RPMI7951 (cell line): ENCODE results near the gene CDH16. TPM values are rescaled to one million over a fixed set of nuclear protein-coding genes. Genes with fewer than 3 reads are reported as not detected.
"Not testable (repeated sequence)": the region's sequence is repeated elsewhere in the genome, so short reads cannot be mapped to it uniquely, and the experiment has no call there.

Experiments
- DNase-seq: peaks from one replicate; pipeline ENCODE4 v3.0.0-alpha.2; 2012; ENCODE audit warnings: low read depth
- total RNA-seq: library from RNA; depleted of rRNA; stranded (reverse); fragments of >200 nt; shearing (Covaris generic); gene quantifications from 2 replicates; pipeline ENCODE4 v1.2.3, GENCODE V29; 2014; rRNA removed

Gene CDH16
- total RNA-seq, 1 experiment from 2014 or later: not detected

DNA sequence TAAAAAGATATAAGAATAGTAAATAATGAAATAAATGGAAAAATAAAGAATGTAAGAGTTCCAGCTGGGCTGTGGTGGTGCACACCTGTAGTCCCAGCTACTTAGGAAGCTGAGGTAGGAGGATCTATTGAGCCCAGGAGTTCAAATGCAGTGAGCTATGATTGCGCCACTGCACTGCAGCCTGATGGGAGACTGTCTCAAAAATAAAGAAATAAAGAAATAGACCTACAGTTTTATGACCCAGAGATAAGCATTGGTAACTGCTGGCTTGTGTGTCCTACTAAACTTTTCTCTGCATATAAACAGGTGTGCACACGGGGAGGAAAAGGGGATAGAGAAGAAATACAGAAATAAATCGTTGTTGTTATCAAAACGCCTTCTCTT lies 46.1 kb downstream of the CDH16 start:
- DNase-seq: no peak

DNA sequence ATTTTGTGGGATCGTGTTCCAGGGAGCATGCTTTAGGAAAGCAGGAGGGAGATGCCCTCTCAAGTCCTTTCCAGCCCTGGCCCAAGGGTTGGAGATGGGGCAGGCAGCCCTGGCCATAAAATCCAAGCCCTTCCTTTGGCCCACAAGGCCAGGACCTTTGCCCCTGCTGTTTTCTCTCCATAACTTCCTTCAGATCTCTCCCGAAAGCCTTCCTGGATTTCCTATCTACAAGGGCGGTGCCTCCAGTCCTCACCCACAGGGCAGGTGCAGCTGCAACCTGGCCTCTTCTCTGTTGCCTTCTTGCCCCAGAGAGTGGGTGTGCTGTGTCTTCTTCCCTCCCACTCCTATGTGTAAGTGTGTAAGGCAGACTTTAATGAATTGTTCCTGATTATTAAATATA lies 46.8 kb downstream of the CDH16 start:
- no peak for DNase-seq

DNA sequence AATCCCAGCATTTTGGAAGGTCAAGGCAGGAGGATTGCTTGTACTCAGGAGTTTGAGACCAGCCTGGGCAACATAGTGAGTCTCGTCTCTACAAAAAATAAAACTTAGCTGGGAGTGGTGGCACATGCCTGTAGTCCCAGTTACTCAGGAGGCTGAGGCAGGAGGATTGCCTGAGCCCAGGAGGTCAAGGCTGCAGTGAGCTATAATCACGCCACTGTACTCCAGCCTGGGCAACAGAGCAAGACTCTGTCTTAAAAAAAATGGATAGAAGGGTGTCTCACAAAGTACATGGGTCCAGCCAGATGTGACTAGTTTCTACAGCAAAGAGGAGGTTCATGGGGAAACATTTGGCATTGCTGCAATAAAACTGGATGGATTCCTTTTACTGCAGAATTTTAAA lies 47.3 kb downstream of the CDH16 start:
- DNase-seq: not testable (repeated sequence)

DNA sequence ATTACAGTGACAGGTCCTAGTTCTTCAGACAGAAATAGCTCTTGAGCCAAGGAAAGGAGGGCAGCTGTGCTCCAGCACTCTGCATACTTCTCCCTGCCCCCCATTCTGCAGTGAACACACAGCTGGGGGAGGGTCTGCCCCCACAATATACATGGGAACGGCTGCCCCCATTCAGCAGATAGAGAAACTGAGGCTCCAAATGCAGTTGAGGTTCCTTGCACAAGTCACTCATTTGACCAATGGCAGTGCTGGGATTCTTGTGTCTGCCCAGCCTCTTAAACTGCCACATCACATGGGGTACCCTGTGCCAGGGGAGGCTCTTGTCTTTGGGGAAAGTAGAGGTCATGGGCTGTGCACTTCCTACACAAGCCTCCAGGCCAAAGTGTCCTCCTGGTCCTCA lies 49.3 kb downstream of the CDH16 start:
- no peak for DNase-seq

DNA sequence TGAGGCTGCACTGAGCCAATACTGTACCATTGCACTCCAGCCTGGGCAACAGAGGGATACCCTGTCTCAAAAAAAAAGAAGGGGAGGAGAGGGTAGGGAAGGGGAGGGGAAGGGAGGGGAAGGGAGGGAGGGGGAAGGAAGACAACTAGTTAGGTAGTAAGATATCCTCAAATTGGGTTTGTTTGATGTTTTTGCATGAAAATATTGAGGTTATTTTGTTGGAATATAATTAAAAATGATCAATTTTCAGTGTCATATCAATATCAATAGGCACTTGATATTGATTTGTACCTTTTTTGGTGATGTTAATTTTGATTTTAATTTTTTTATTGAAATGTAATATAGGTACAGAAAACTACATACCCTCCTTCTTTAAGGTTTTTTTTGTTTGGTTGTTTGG lies 55.0 kb downstream of the CDH16 start:
- DNase-seq: no peak

DNA sequence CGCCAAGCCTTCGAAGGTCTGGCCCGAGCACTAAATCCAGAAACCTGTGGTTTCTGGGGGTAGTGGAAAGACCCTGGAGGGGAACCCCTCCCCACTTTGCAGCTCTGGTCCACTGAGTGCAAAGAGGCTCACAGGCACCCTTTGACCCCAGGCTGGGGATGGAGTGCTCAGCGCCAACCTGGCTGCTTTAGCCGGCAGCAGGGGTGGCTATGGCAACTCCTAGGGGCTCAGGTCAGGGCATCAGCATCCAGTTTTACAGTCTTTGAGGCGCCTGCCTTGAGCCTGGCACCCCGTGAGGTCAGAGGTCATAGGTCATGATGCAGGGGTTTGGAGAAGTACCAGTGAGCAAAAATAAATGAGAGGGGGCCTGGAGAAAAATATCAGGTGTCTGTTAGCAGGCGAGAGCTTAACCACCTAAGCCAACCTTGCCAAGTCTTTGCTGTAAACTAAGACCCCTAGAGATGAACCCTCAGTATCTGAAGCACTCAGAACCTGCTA lies 56.6 kb downstream of the CDH16 start:
- no peak for DNase-seq

DNA sequence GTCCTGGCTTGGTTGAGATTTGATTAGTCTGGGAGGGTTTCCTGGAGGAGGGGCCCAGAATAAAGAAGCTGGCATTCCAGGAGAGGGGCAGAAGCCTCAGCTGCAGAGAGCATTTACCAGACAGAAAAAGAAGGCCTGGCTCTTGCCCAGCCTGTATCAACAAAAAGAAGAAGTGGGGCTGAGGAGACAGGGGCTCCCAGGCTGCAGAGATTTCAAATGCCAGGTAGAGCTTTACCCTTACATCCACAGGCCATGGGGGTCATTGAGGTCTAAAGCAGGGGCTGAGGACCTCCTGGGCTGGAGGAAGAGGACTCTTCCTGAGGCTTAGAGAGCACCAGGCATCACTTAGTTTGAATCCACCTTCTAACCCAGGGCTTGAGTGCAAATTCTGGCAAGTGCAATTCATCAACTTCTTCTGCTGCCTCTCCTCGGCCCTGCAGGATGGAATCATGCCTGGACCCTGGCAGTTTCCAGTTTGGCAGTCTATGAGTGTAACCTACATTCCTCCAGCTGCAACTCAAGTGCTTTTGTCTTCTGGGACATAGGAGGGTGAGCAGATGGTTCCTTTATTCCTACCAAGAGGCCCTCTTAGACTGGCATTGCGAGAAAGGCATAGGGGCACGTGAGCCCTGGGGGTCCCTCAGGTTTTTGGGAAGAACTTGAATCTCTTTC lies 59.2 kb downstream of the CDH16 start:
- no peak for DNase-seq

DNA sequence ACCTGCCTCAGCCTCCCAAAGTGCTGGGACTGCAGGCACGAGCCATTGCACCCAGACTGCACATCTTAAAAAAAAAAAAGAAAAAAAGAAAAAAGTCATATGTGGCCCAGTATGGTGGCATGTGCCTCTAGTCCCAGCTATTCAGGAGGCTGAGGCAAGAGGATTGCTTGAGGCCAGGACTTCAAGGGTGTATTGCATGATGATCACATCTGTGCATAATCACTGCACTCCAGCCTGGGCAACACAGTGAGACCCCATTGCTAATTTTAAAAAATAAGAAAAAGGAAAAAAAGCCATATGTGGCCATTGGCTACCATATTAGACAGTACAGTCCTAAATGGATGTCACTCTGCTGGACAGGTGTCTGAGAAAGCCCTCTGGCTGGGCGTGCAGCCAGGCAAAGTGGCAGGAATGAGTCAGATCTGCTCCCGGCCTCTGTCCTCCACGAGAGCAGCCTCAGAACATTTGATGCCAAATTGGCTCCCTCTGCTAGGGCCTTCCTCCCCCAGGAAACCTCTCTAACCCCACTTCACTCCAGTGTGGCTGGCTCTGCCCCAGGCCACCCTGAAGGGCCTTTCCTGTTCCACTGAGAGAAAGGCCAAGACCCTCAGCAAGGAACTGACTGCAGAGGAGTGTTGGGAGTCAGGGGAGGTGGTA lies 59.8 kb downstream of the CDH16 start:
- DNase-seq: peak; percentile 92

Other genes with a start within 250 kb of the CDH16 start
- 20.5 and 22.4 TPM in 2 replicates for gene CMTM4, start 222.1 kb downstream of the CDH16 start, total RNA-seq
- 60.1 and 63.3 TPM in 2 replicates for gene DYNC1LI2, start 167.3 kb downstream of the CDH16 start, total RNA-seq
- gene TERB1, start 117.3 kb downstream of the CDH16 start, total RNA-seq: not detected in 2 replicates
- 125 and 135 TPM in 2 replicates for gene NAE1, start 87.9 kb downstream of the CDH16 start, total RNA-seq
- gene CA7, start 74.5 kb downstream of the CDH16 start, total RNA-seq: not detected in 2 replicates
- 6.1 and 6.6 TPM in 2 replicates for gene PDP2, start 38.4 kb downstream of the CDH16 start, total RNA-seq
- 3.4 and 5.1 TPM in 2 replicates for gene RRAD, start 6.7 kb upstream of the CDH16 start, total RNA-seq
- gene CIAO2B, start 15.5 kb upstream of the CDH16 start, total RNA-seq: 254 and 336 TPM in 2 replicates
- gene CES2, start 16.6 kb upstream of the CDH16 start, total RNA-seq: 19.2 and 21.3 TPM in 2 replicates
- gene CES3, start 42.4 kb upstream of the CDH16 start, total RNA-seq: 0.10 TPM in 1 of 2 replicates, not detected in the other
- 0.72 TPM in 1 of 2 replicates, not detected in the other for gene CES4A, start 69.7 kb upstream of the CDH16 start, total RNA-seq
- gene CBFB, start 110.3 kb upstream of the CDH16 start, total RNA-seq: 98.3 and 105 TPM in 2 replicates
- 13.7 and 18.0 TPM in 2 replicates for gene PHAF1, start 191.1 kb upstream of the CDH16 start, total RNA-seq
- gene B3GNT9, start 232.1 kb upstream of the CDH16 start, total RNA-seq: 24.0 and 25.6 TPM in 2 replicates
- 13.0 and 29.5 TPM in 2 replicates for gene TRADD, start 241.0 kb upstream of the CDH16 start, total RNA-seq
- gene FBXL8, start 241.1 kb upstream of the CDH16 start, total RNA-seq: 4.2 and 10.2 TPM in 2 replicates
- 3.7 and 4.7 TPM in 2 replicates for gene HSF4, start 245.9 kb upstream of the CDH16 start, total RNA-seq